ENCODE results near the gene GDPD4.

GRCh38 chr11:77176996-77177395 is 124.5 kb downstream of the GDPD4 start:
- TF ChIP-seq ESRRA (IDR thresholded peaks at IDR 0.05; ENCODE audit: borderline replicate concordance, low read length) (no peak), SMC3 (IDR thresholded peaks at IDR 0.05) (no peak), EHF (CRISPR knock-in tag; IDR thresholded peaks at IDR 0.05) (no peak), POLR2A (IDR thresholded peaks at IDR 0.05; ENCODE audit: low read length) (no peak), JUN (IDR thresholded peaks at IDR 0.05) (no peak), CTCF (IDR thresholded peaks at IDR 0.05) (no peak), RFX5 (IDR thresholded peaks at IDR 0.05) (no peak), RARB (CRISPR knock-in tag; IDR thresholded peaks at IDR 0.05) (no peak), HOXA7 (CRISPR knock-in tag; IDR thresholded peaks at IDR 0.05) (no peak), RCOR1 (IDR thresholded peaks at IDR 0.05; ENCODE audit: low read depth, low read length) (no peak), USF2 (IDR thresholded peaks at IDR 0.05) (no peak), RAD21 (conservative IDR thresholded peaks at IDR 0.05 in 1 of 2, IDR thresholded peaks at IDR 0.05 in 1 of 2) (no peak), MAFK (IDR thresholded peaks at IDR 0.05; ENCODE audit: partially characterized antibody) (no peak), CHD2 (IDR thresholded peaks at IDR 0.05; ENCODE audit: low read length, partially characterized antibody) (no peak)
